CD14-positive monocyte (primary cell): ENCODE data around the gene RELT. TPM values are rescaled to one million over a fixed set of nuclear protein-coding genes. Genes with fewer than 3 reads are reported as not detected.

Source experiments
- DNase-seq, 3 donors: peaks; one replicate each; pipeline ENCODE4 v3.0.0-alpha.2; 2011 to 2022
- H2AFZ ChIP-seq: 2 replicates; pipeline ENCODE4 v1.6.0; 2012; ENCODE audit warnings: mild to moderate bottlenecking, low read depth, low read length, inconsistent platforms; ENCODE audit not compliant: insufficient read depth, poor library complexity, severe bottlenecking
- H3K27ac ChIP-seq, 2 donors: 1 replicate in 1 of 2; 2 replicates in 1 of 2; pipeline ENCODE4 v1.5.1; 2012 to 2013; ENCODE audit warnings: low read length in 2 of 2, control low read depth in 1 of 2, inconsistent platforms in 1 of 2, low read depth in 1 of 2, mild to moderate bottlenecking in 1 of 2
- H3K27me3 ChIP-seq, 2 donors: one replicate each; pipeline versions ENCODE4 v1.6.0 to v1.6.1; 2011 to 2013; ENCODE audit warnings: low read length in 2 of 2; ENCODE audit not compliant: control insufficient read depth in 2 of 2, insufficient read depth in 2 of 2
- H3K36me3 ChIP-seq, 2 donors: replicated peaks in 1 of 2; 1 replicate in 1 of 2; 2 replicates in 1 of 2; pipeline versions ENCODE4 v1.5.1 to v1.6.1; 2012 to 2013; ENCODE audit warnings: low read length in 2 of 2, control low read depth in 1 of 2, inconsistent platforms in 1 of 2, mild to moderate bottlenecking in 1 of 2; ENCODE audit not compliant: insufficient read depth in 2 of 2, control insufficient read depth in 1 of 2
- H3K4me1 ChIP-seq, 2 donors: 1 replicate in 1 of 2; 2 replicates in 1 of 2; pipeline versions ENCODE4 v1.5.1 to v1.6.1; 2012 to 2013; ENCODE audit warnings: low read length in 2 of 2, control low read depth in 1 of 2, inconsistent platforms in 1 of 2, mild to moderate bottlenecking in 1 of 2, moderate library complexity in 1 of 2; ENCODE audit not compliant: insufficient read depth in 2 of 2, control insufficient read depth in 1 of 2
- H3K4me2 ChIP-seq: replicated peaks from 2 replicates; pipeline ENCODE3; 2012; ENCODE audit warnings: low read length, moderate library complexity, mild to moderate bottlenecking; ENCODE audit not compliant: poor library complexity, severe bottlenecking; ENCODE audit errors: extremely low read depth
- H3K4me3 ChIP-seq, 3 experiments: fragments of 200-600 bp in 1 of 3; sonication (generic) in 1 of 3; replicated peaks in 1 of 3; 1 replicate in 2 of 3; 2 replicates in 1 of 3; pipeline ENCODE4 v1.5.1; 2011 to 2013; ENCODE audit warnings: low read length in 3 of 3, mild to moderate bottlenecking in 3 of 3, control low read depth in 2 of 3, low read depth in 2 of 3, inconsistent platforms in 1 of 3, moderate library complexity in 1 of 3
- H3K79me2 ChIP-seq: 2 replicates; pipeline ENCODE4 v1.6.0; 2012; ENCODE audit warnings: mild to moderate bottlenecking, control low read depth, inconsistent platforms, low read length, moderate library complexity; ENCODE audit not compliant: insufficient read depth
- H3K9ac ChIP-seq: 2 replicates; pipeline ENCODE4 v1.6.0; 2017; ENCODE audit warnings: low read length, mild to moderate bottlenecking; ENCODE audit not compliant: insufficient read depth, poor library complexity, severe bottlenecking
- H3K9me3 ChIP-seq, 2 donors: replicated peaks in 1 of 2; 1 replicate in 1 of 2; 2 replicates in 1 of 2; pipeline versions ENCODE4 v1.5.1 to v1.6.1; 2012 to 2013; ENCODE audit warnings: low read length in 2 of 2, control low read depth in 1 of 2; ENCODE audit not compliant: control insufficient read depth in 1 of 2, insufficient read depth in 1 of 2
- H4K20me1 ChIP-seq: 2 replicates; pipeline ENCODE4 v1.6.0; 2012; ENCODE audit warnings: mild to moderate bottlenecking, low read length, control low read depth, moderate library complexity; ENCODE audit not compliant: insufficient read depth
- H3K27ac Mint-ChIP-seq, 7 donors: one replicate each; pipeline ENCODE4 v1.8.0; 2020; ENCODE audit warnings: mild to moderate bottlenecking in 7 of 7, mixed read lengths in 7 of 7, moderate library complexity in 6 of 7, inconsistent platforms in 2 of 7
- H3K27me3 Mint-ChIP-seq, 3 donors: one replicate each; pipeline ENCODE4 v1.8.0; 2021 to 2022; ENCODE audit warnings: low read depth in 3 of 3, mild to moderate bottlenecking in 3 of 3, mixed read lengths in 3 of 3, moderate library complexity in 3 of 3, inconsistent platforms in 1 of 3
- H3K36me3 Mint-ChIP-seq, 2 donors: one replicate each; pipeline ENCODE4 v1.8.0; 2020; ENCODE audit warnings: mixed read lengths in 2 of 2, inconsistent platforms in 1 of 2, mild to moderate bottlenecking in 1 of 2
- H3K4me1 Mint-ChIP-seq: one replicate; pipeline ENCODE4 v1.8.0; 2020; ENCODE audit warnings: mild to moderate bottlenecking, mixed read lengths
- H3K4me3 Mint-ChIP-seq, 2 donors: one replicate each; pipeline ENCODE4 v1.8.0; 2020; ENCODE audit warnings: mild to moderate bottlenecking in 2 of 2, mixed read lengths in 2 of 2, moderate library complexity in 1 of 2
- H3K9me3 Mint-ChIP-seq, 7 donors: one replicate each; pipeline ENCODE4 v1.8.0; 2020 to 2022; ENCODE audit warnings: mixed read lengths in 7 of 7, mild to moderate bottlenecking in 6 of 7, moderate library complexity in 6 of 7, inconsistent platforms in 2 of 7
- CTCF ChIP-seq: fragments of 200-600 bp; IDR thresholded peaks from one replicate; pipeline ENCODE4 v1.8.0; 2022; ENCODE audit warnings: antibody characterized with exemption, mild to moderate bottlenecking
- WGBS: methylation state at CpG from one replicate; pipeline ENCODE4 v1.1.5; 2013; ENCODE audit warnings: missing lambda C conversion rate; ENCODE audit not compliant: insufficient coverage; 5-methylcytosine and 5-hydroxymethylcytosine counted together
- intact Hi-C, 2 donors: fragments of 100-400 bp; cut with micrococcal nuclease; formaldehyde crosslinking; loops; one replicate each; pipeline versions ENCODE4 v1.15.0 to v1.15.1; 2023
- polyA plus RNA-seq, 3 donors: library from polyadenylated mRNA; depleted of rRNA in 1 of 3; unstranded in 2 of 3; stranded (reverse) in 1 of 3; fragments of 300-500 nt in 2 of 3; fragments of >200 nt in 1 of 3; fragmentation: Illumina TruSeq in 2 of 3; gene quantifications; 1 replicate in 2 of 3; 2 replicates in 1 of 3; pipeline ENCODE4 v1.2.3, GENCODE V29; 2012 to 2021

RELT gene
- polyA plus RNA-seq, 3 donors = 16.4 to 265 (median 27.3) TPM

- no peak for DNase-seq
- Histone ChIP-seq H3K36me3 (no peaks in the 10 kb centered on the region), H3K27me3 (no peaks in the 10 kb centered on the region), H3K27ac (no peak overlapping the region), H3K4me1 (peaks cover 12 to 15% of the 10 kb centered on the region in 2 donors), H3K9me3 (no peaks in the 10 kb centered on the region), H4K20me1 (no peaks in the 10 kb centered on the region), H2AFZ (no peak overlapping the region), H3K9ac (no peak overlapping the region), H3K4me2 (no peak overlapping the region), H3K79me2 (no peaks in the 10 kb centered on the region), H3K4me3 (no peak overlapping the region)
- Mint-ChIP-seq H3K4me1 (peaks cover 14% of the 10 kb centered on the region), H3K36me3 (no peaks in the 10 kb centered on the region), H3K27me3 (peaks cover 6 to 17% (median 11%) of the 10 kb centered on the region in 3 donors), H3K9me3 (peaks cover 0 to 6% (median 3%) of the 10 kb centered on the region in 7 donors), H3K4me3 (no peak overlapping the region), H3K27ac (peak overlapping the region in 1 of 7 donors; percentile 36)
- intact Hi-C loops = no loop called here
- no peak for TF ChIP-seq CTCF
- 86% methylated on average over 9 of the region's 10 CpGs for WGBS
These were observed 29.8 kb upstream of the RELT start for GRCh38 chr11:73346186-73346935.

GRCh38 chr11:73347067-73347466 lies 29.1 kb upstream of the RELT start:
- peaks cover 15% of the 10 kb centered on the region for H3K4me1 Mint-ChIP-seq
- no peaks in the 10 kb centered on the region for H3K36me3 Mint-ChIP-seq
- Histone ChIP-seq H3K4me1 (peaks cover 12 to 15% of the 10 kb centered on the region in 2 donors), H3K9me3 (no peaks in the 10 kb centered on the region), H3K79me2 (no peaks in the 10 kb centered on the region), H2AFZ (no peak overlapping the region), H3K4me3 (no peak overlapping the region), H4K20me1 (no peaks in the 10 kb centered on the region), H3K36me3 (no peaks in the 10 kb centered on the region), H3K4me2 (no peak overlapping the region), H3K27ac (no peak overlapping the region), H3K27me3 (no peaks in the 10 kb centered on the region), H3K9ac (no peak overlapping the region)
- no peak overlapping the region for H3K27ac Mint-ChIP-seq
- intact Hi-C loops = no loop called here
- H3K9me3 Mint-ChIP-seq = peaks cover 0 to 3% (median 2%) of the 10 kb centered on the region in 7 donors
- peaks cover 3 to 12% (median 10%) of the 10 kb centered on the region in 3 donors for H3K27me3 Mint-ChIP-seq
- no peak overlapping the region for H3K4me3 Mint-ChIP-seq
- no peak for DNase-seq
- TF ChIP-seq CTCF = no peak
- 94% methylated on average over 10 of the region's 12 CpGs for WGBS
